Osteoblast (primary cell): ENCODE data around the gene STBD1. TPM values are rescaled to one million over a fixed set of nuclear protein-coding genes. Genes with fewer than 3 reads are reported as not detected.

Source experiments
- DNase-seq: peaks from one replicate; pipeline ENCODE4 v3.0.0; 2011; ENCODE audit warnings: low spot score, mixed read lengths; ENCODE audit not compliant: insufficient read length; ENCODE audit errors: missing footprints
- H2AFZ ChIP-seq: 2 replicates; pipeline ENCODE4 v1.6.0; 2011; ENCODE audit warnings: mild to moderate bottlenecking, low read length
- H3K27ac ChIP-seq: 2 replicates; pipeline ENCODE4 v1.5.1; 2011; ENCODE audit warnings: mild to moderate bottlenecking, low read depth, low read length, moderate library complexity
- H3K27me3 ChIP-seq: 2 replicates; pipeline ENCODE4 v1.6.0; 2012; ENCODE audit warnings: mild to moderate bottlenecking, control low read depth, inconsistent platforms, low read length, moderate library complexity; ENCODE audit not compliant: insufficient read depth
- H3K36me3 ChIP-seq: 2 replicates; pipeline ENCODE4 v1.5.1; 2011; ENCODE audit warnings: mild to moderate bottlenecking, low read length, control low read depth, moderate library complexity; ENCODE audit not compliant: insufficient read depth
- H3K4me1 ChIP-seq: 2 replicates; pipeline ENCODE4 v1.5.1; 2011; ENCODE audit warnings: mild to moderate bottlenecking, low read length, control low read depth, moderate library complexity; ENCODE audit not compliant: insufficient read depth
- H3K4me2 ChIP-seq: 2 replicates; pipeline ENCODE4 v1.6.0; 2011; ENCODE audit warnings: mild to moderate bottlenecking, low read length; ENCODE audit not compliant: insufficient read depth
- H3K4me3 ChIP-seq: fragments of 200-600 bp; sonication (generic); 3 replicates; pipeline ENCODE4 v1.5.1; 2012; ENCODE audit warnings: mild to moderate bottlenecking, low read length, inconsistent platforms; ENCODE audit not compliant: insufficient read depth
- H3K79me2 ChIP-seq: 2 replicates; pipeline ENCODE4 v1.6.0; 2012; ENCODE audit warnings: mild to moderate bottlenecking, low read length, control low read depth, inconsistent platforms; ENCODE audit not compliant: insufficient read depth
- H3K9me3 ChIP-seq: 2 replicates; pipeline ENCODE4 v1.5.1; 2011; ENCODE audit warnings: low read depth, low read length, control low read depth
- H4K20me1 ChIP-seq: 2 replicates; pipeline ENCODE4 v1.6.0; 2012; ENCODE audit warnings: mild to moderate bottlenecking, low read length, control low read depth; ENCODE audit not compliant: insufficient read depth
- total RNA-seq: library from RNA; depleted of rRNA; stranded (reverse); fragments of >200 nt; gene quantifications from 2 replicates; pipeline ENCODE4 v1.2.3, GENCODE V29; 2012
- TF ChIP-seq, protein P1 (sequence below): IDR thresholded peaks from 2 replicates; pipeline ENCODE4 v1.5.1; 2011; ENCODE audit warnings: mild to moderate bottlenecking, low read depth, low read length, moderate library complexity; ENCODE audit errors: extremely low read depth

The STBD1 gene
- total RNA-seq = 3.6 and 6.5 TPM in 2 replicates

DNA sequence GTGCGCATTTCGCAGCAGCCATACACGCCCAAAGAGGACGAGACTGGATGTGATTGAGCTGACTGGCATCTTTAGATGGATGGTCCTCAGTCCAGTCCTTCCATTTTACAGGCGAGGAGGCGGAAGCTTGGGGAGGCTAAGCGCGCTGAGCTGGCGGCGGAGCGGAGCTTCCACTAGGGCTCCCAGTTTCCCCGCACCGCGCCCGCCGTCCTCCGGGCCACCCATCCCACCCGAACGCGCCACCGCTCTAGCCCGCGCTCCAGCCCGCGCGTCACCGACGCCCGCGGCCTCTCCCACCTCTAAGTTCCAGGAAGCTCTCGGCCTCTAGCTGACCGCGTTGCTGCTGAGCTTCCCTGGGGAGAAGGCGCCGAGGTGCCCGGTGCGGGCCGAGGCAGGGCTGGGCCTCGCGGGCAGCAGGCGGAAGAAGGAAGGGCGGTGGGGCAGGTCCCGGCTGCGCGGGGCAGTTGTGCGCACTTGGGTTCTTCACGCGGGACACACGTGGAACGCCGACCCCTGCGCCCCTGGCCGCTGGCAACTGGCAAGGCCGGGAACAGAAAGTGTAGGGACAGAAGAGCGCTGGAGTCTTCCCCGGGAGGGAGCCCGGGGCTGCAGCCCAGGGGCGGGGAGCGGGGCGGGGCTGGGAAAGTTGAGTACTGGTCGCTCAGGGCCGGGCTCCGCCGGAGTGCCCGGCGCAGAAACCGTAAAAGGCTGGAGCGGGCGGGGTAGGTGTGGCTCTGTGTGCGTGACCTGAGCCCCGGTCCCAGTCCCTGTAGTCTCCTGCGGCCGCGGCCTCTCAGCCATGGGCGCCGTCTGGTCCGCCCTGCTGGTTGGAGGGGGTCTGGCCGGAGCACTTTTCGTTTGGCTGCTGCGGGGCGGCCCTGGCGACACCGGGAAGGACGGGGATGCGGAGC is at the start of gene STBD1:
Gene STBD1, plus strand, starts transcription at position 763 of the 911 bp plus-strand sequence. Its CDS starts 37 bp downstream, at position 800.
- H3K9me3 ChIP-seq = no peaks in the 10 kb centered on the region
- peak within 1 kb of the TSS; percentile 87 for H3K4me2 ChIP-seq
- peak within 1 kb of the TSS; percentile 89 for H2AFZ ChIP-seq
- no peaks in the 10 kb centered on the region for H3K27me3 ChIP-seq
- TF ChIP-seq, protein P1, sequence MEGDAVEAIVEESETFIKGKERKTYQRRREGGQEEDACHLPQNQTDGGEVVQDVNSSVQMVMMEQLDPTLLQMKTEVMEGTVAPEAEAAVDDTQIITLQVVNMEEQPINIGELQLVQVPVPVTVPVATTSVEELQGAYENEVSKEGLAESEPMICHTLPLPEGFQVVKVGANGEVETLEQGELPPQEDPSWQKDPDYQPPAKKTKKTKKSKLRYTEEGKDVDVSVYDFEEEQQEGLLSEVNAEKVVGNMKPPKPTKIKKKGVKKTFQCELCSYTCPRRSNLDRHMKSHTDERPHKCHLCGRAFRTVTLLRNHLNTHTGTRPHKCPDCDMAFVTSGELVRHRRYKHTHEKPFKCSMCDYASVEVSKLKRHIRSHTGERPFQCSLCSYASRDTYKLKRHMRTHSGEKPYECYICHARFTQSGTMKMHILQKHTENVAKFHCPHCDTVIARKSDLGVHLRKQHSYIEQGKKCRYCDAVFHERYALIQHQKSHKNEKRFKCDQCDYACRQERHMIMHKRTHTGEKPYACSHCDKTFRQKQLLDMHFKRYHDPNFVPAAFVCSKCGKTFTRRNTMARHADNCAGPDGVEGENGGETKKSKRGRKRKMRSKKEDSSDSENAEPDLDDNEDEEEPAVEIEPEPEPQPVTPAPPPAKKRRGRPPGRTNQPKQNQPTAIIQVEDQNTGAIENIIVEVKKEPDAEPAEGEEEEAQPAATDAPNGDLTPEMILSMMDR = no peak
- peak within 1 kb of the TSS; percentile 85 for H3K4me3 ChIP-seq
- H3K4me1 ChIP-seq = peaks cover 22% of the 10 kb centered on the region
- H3K79me2 ChIP-seq = peaks cover 21% of the 10 kb centered on the region
- peaks cover 4% of the 10 kb centered on the region for H3K36me3 ChIP-seq
- peaks cover 3% of the 10 kb centered on the region for H4K20me1 ChIP-seq
- H3K27ac ChIP-seq = peak within 1 kb of the TSS; percentile 60
- DNase-seq = peak; percentile 97

DNA sequence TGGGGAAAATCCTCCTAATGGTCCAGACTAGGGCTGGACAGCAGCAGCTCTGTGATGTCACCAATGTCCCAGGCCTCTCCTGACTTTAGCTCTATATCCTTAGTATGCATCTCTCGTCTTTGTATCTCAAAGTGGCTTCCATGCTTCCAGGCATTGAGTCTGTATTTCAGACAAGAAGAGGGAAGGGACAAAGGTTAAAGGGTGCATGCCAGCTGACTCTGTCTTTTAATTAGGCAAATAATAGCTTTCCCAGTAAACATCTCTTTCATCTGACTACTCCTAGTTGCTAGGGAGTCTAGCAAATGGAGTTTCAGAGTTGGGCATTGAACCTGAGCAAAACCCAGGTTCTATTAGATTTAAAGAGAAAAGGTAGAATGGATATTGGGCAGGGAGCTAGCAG is 49.6 kb upstream of the STBD1 start:
- Histone ChIP-seq H3K4me2 (no peak overlapping the region), H2AFZ (no peak overlapping the region), H4K20me1 (no peaks in the 10 kb centered on the region), H3K79me2 (no peaks in the 10 kb centered on the region), H3K36me3 (no peaks in the 10 kb centered on the region), H3K4me3 (no peak overlapping the region), H3K27me3 (peaks cover 38% of the 10 kb centered on the region), H3K9me3 (no peaks in the 10 kb centered on the region), H3K4me1 (no peaks in the 10 kb centered on the region), H3K27ac (no peak overlapping the region)
- TF ChIP-seq, protein P1 = no peak
- no peak for DNase-seq

DNA sequence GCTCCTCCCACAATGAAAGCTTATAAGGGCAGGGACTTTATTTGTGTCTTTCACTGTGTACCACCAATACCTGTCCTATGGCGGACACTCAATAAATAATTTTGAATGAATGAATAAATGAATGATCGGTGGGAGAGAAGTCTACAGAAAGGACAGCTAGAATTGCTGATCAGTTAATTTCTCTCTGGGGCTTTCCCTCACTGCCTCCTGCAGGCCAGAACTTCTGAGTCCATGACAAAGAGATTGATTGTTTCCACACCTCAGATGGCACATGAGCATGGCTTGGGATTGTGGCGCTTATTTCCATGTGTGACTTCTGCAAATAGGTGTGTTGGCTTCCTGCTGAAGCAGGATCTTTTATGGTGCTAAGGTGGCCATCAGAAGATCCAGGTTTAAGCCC is 48.7 kb upstream of the STBD1 start:
- H3K36me3 ChIP-seq = no peaks in the 10 kb centered on the region
- no peak for DNase-seq
- H3K4me1 ChIP-seq = no peaks in the 10 kb centered on the region
- H3K9me3 ChIP-seq = no peaks in the 10 kb centered on the region
- H3K27me3 ChIP-seq = peaks cover 32% of the 10 kb centered on the region
- no peak overlapping the region for H2AFZ ChIP-seq
- no peaks in the 10 kb centered on the region for H4K20me1 ChIP-seq
- no peak overlapping the region for H3K27ac ChIP-seq
- H3K4me3 ChIP-seq = no peak overlapping the region
- TF ChIP-seq, protein P1 = no peak
- H3K79me2 ChIP-seq = no peaks in the 10 kb centered on the region
- no peak overlapping the region for H3K4me2 ChIP-seq

DNA sequence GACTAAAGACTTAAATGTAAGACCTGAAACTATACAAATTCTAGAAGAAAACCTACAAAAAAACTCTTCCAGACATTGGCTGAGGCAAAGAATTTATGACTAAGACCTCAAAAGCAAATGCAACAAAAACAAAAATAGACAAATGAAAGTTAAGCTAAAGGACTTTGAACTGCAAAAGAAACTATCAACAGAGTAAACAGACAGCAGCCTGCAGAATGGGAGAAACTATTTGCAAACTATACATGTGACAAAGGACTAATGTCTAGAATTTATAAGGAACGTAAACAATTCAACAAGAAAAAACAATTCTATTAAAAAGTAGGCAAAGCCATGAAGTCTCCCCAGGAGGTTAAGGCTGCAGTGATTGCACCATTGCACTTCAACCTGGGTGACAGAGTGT is 46.0 kb upstream of the STBD1 start:
- DNase-seq = no peak
- no peaks in the 10 kb centered on the region for H3K9me3 ChIP-seq
- no peaks in the 10 kb centered on the region for H4K20me1 ChIP-seq
- H2AFZ ChIP-seq = no peak overlapping the region
- H3K4me2 ChIP-seq = no peak overlapping the region
- peaks cover 15% of the 10 kb centered on the region for H3K27me3 ChIP-seq
- H3K79me2 ChIP-seq = no peaks in the 10 kb centered on the region
- TF ChIP-seq, protein P1 = no peak
- no peak overlapping the region for H3K27ac ChIP-seq
- H3K4me1 ChIP-seq = no peaks in the 10 kb centered on the region
- no peaks in the 10 kb centered on the region for H3K36me3 ChIP-seq
- no peak overlapping the region for H3K4me3 ChIP-seq
